GM19193 (cell line): ENCODE data around the gene GRXCR2.

Source experiments
- POLR2A ChIP-seq: IDR thresholded peaks from 4 replicates; pipeline ENCODE4 v1.6.1; 2011; ENCODE audit not compliant: insufficient read depth, insufficient read length; ENCODE audit errors: extremely low read depth

The GRXCR2 gene

GRCh38 chr5:145903867-145904266 is 31.1 kb upstream of the GRXCR2 start:
- TF ChIP-seq POLR2A: no peak

DNA sequence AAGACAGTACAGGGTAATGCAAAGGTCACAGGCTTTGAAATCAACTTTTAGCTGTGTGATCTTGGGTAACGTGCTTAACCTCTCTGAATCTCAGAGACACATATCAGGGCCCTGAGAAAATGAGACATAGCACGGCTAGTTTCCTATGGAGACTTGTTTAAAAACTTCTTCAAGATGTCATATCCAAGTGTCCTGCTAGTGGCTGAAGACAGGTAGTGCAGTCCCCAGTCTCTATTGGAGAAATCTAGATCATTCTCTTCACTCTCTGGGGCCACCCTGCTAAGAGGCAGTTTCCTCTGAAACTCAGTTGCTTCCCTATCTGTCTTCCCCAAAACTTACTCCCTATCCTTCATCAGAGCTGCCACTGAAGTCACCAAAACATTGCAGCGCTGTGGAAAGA is 30.3 kb upstream of the GRXCR2 start:
- TF ChIP-seq POLR2A: no peak

DNA sequence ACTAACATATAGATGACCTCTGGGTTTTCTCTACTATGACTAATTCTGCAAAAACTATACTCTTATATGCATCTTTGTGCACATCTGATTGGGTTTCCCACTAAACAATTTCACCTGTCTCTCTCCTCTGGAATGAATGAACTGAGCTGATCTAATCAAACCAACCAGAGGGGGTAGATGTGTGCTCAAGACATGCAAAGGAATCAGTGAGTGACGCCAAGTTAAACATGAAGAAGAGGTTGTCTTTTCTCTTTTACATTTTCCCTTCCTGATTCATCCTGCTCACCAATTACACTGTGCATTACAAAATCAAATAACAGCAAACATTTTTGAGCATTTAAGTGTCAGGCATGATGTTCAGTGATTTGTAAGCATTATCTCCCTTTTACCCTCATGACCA is 29.6 kb upstream of the GRXCR2 start:
- TF ChIP-seq POLR2A: no peak

DNA sequence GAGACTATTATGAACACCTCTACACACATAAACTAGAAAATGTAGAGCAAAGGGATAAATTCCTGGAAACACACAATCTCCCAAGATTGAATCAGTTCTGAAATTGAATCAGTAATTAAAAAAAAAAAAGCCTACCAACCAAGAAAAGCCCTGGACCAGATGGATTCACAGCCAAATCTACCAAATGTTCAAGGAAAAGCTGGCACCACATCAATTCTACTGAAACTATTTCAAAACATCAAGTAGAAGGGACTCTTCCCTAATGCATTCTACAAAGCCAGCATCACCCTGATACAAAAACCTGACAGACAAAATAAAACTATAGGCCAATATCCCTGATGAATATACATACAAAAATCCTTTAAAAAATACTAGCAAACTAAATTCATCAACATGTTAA is 25.4 kb upstream of the GRXCR2 start:
- TF ChIP-seq POLR2A: no peak

DNA sequence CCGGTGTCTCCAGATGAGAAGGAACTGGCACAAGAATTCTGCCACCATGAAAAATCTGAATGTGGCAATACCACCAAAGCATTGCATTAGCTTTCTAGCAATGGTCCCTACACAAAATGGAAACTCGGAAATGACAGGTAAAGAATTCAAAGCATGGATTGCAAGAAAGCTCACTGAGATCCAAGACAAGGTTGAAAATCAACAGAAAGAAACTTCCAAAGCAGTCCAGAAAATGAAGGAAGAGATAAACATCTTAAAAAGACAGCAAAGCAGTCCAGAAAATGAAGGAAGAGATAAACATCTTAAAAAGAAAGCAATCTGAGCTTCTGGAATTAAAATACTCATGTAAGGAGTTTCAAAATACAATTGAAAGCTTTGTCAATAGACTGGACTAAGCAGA is 16.8 kb upstream of the GRXCR2 start:
- TF ChIP-seq POLR2A: no peak

GRCh38 chr5:145887976-145888574 is 15.3 kb upstream of the GRXCR2 start:
- TF ChIP-seq POLR2A: no peak

DNA sequence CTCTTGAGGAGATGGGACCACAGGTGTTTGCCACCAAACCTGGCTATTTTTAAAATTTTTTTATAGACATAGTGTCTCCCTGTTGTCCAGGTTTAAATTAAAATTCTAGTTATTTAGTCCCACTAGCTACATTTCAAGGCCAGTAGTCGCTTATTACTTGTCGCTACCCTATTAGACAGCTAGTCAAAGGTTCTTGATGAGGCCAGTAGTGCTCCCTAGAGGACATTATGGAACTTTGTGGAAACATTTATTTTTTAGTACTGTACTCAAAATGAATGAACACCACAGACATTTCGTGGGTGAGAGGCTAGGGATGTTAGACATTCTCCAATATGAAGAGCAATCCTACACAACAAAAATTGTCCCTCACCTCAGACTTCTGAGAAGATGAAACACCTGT is 14.4 kb upstream of the GRXCR2 start:
- TF ChIP-seq POLR2A: no peak

DNA sequence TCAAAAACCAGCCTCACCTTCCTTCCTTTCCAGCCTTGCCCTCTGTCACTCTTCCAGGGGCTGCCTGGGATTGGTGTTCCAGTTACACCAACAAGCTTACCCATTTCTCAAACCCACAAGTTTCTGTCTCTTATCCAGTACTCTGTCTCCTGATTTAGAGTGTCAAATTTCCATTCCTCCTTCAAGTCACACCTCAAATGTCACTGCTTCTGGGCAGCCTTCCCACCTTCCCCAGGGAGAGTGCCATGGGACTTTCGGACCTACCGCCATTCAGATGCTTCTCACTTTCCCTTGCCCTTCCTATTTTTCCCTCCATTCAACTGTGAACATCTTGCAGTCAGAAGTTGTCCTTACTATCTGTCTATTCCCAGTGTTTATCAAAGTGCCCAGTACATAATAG is 2.0 kb upstream of the GRXCR2 start:
- no peak for TF ChIP-seq POLR2A

DNA sequence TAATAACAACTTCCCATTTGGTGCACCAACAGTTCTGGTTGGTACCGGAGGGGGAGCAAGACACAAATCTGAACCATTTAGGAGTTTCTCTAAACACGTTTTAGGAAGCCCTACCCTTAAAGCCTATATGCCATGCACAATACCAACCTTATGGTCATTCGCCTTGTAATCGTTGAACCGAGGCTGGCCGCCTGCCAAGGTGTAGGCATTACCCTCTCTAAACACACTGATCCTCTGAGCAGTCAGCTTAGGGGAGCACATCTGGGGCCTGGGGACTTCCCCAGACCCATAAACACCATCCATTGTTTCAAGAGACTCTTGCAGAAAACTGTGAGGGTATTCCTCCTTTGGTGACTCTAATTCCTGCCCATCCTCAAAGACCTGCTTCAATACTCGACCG is 328 bp downstream of the GRXCR2 start:
- TF ChIP-seq POLR2A: no peak

GRCh38 chr5:145869753-145870152 is 3.1 kb downstream of the GRXCR2 start:
- TF ChIP-seq POLR2A: no peak

- TF ChIP-seq POLR2A: no peak
Measured at GRCh38 chr5:145867806-145868205, 5.0 kb downstream of the GRXCR2 start.

GRCh38 chr5:145863003-145863402 is 9.8 kb downstream of the GRXCR2 start:
- TF ChIP-seq POLR2A: no peak

DNA sequence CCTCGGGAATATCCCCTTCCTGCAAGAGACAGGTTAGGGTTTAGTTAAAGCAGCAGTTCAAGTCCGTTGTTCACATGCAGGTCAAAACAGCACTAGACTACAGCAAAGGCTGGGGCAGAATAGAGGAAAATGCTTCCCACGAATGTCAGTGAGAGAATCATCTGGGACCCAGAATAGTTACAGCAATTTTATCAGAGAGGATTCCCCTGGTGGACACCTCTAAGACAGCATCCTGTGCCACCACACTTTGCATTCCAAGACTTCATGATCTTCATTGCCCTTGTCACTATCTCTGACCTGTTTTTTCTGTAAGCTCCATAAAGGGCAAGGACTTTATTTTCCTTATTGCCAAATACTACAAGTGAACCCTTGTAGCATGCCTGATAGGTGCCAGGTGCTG is 12.9 kb downstream of the GRXCR2 start:
- no peak for TF ChIP-seq POLR2A

DNA sequence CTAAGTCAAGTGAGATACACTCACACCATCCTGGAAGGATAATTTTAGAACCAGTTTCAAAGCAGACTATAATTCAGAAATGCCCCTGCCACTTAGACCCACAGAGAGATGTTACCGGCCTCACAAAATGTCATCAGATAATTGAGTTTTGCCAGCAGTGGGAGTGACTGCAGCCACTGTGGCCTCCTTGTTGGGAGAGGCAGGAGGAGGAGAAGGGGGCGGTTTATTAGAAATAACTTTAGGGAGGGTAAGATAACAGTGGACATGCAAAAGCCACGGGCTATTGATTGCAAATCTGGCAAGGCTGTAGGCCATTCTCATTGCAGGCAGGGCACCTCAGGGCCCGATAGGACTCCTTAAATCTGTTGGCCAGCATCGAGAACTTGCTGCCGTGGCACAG is 13.4 kb downstream of the GRXCR2 start:
- no peak for TF ChIP-seq POLR2A

DNA sequence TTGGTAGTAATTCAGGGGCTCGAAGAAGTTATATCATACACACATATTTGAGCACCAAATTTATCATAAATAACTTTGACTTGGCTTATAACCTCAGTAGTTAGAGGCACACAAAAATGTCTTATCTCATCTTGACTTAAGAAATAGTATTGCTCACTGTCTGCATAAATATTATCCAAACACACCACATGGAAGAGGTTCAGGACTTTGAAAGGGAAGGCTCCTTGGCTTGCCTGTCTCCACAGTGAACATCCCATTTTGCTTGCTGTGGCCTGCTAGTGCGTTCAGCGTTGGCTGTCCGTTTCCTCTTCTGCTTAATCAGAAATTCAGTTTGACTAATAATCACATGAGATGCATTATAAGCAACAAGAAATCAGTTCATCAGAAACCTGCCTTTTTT is 13.9 kb downstream of the GRXCR2 start:
- TF ChIP-seq POLR2A: no peak

GRCh38 chr5:145856285-145856818 is 16.5 kb downstream of the GRXCR2 start:
- TF ChIP-seq POLR2A: no peak

- no peak for TF ChIP-seq POLR2A
Measured at GRCh38 chr5:145855763-145856267, 17.0 kb downstream of the GRXCR2 start.
